ENCODE measurements around the gene FCHSD1.

The FCHSD1 gene

GRCh38 chr5:141640051-141640415 is 11.2 kb downstream of the FCHSD1 start:
- H3K4me3 ChIP-seq (ENCODE audit: low read depth, low read length): no peak overlapping the region
- no CpG with 5 or more reads among the region's 3 CpGs for WGBS (ENCODE audit: extremely low coverage, insufficient coverage, insufficient read length)
- H2BK5ac ChIP-seq (ENCODE audit: low read depth, low read length, poor library complexity): no peak overlapping the region
- H3K36me3 ChIP-seq (ENCODE audit: control insufficient read depth in 1 of 2, insufficient read depth in 2 of 2, low read length in 2 of 2): peaks cover 15 to 21% of the 10 kb centered on the region in 2 experiments
- H3K18ac ChIP-seq (ENCODE audit: low read length): no peak overlapping the region
- H2AFZ ChIP-seq (ENCODE audit: insufficient read depth, low read length, poor library complexity): no peak overlapping the region
- no peak overlapping the region for H3K23ac ChIP-seq (ENCODE audit: low read length)
- peaks cover 6% of the 10 kb centered on the region for H3K79me2 ChIP-seq (ENCODE audit: control insufficient read depth, insufficient read depth, low read length, poor library complexity)
- no peak overlapping the region for H3K4ac ChIP-seq (ENCODE audit: low read depth, low read length)
- no peak overlapping the region for H3K14ac ChIP-seq (ENCODE audit: low read length)
- H2AK5ac ChIP-seq (ENCODE audit: low read length): no peak overlapping the region
- no peak overlapping the region for H4K8ac ChIP-seq (ENCODE audit: low read depth, low read length)
- H3K27me3 ChIP-seq (ENCODE audit: insufficient read depth, low read length): no peaks in the 10 kb centered on the region
- no peak overlapping the region for H3K9ac ChIP-seq (ENCODE audit: low read length)
- peaks cover 7% of the 10 kb centered on the region for H3K79me1 ChIP-seq (ENCODE audit: low read length)
- no peak overlapping the region for H4K91ac ChIP-seq (ENCODE audit: low read depth, low read length)
- DNase-seq: no peak
- peaks cover 2% of the 10 kb centered on the region for H3K9me3 ChIP-seq (ENCODE audit: insufficient read depth, low read depth, low read length)
- H3K4me2 ChIP-seq (ENCODE audit: low read length): no peak overlapping the region
- H4K12ac ChIP-seq (ENCODE audit: low read depth, low read length): no peak overlapping the region
- no peak overlapping the region for H2BK12ac ChIP-seq (ENCODE audit: low read length)
- peaks cover 6 to 15% of the 10 kb centered on the region in 2 experiments for H3K4me1 ChIP-seq (ENCODE audit: control insufficient read depth in 1 of 2, insufficient read depth in 2 of 2, low read length in 2 of 2)
- H2BK120ac ChIP-seq (ENCODE audit: insufficient read depth, low read length, poor library complexity): no peak overlapping the region
- no peak overlapping the region for H3K27ac ChIP-seq (ENCODE audit: low read depth, low read length)

- H2AFZ ChIP-seq (ENCODE audit: insufficient read depth, low read length, poor library complexity): no peak overlapping the region
- H3K27me3 ChIP-seq (ENCODE audit: insufficient read depth, low read length): no peaks in the 10 kb centered on the region
- H3K4me3 ChIP-seq (ENCODE audit: low read depth, low read length): no peak overlapping the region
- H3K23ac ChIP-seq (ENCODE audit: low read length): no peak overlapping the region
- no peak overlapping the region for H3K18ac ChIP-seq (ENCODE audit: low read length)
- no peak overlapping the region for H3K4ac ChIP-seq (ENCODE audit: low read depth, low read length)
- no peak overlapping the region for H3K9ac ChIP-seq (ENCODE audit: low read length)
- WGBS (ENCODE audit: extremely low coverage, insufficient coverage, insufficient read length): no CpG with 5 or more reads among the region's 12 CpGs
- DNase-seq: no peak
- peaks cover 6 to 15% of the 10 kb centered on the region in 2 experiments for H3K4me1 ChIP-seq (ENCODE audit: control insufficient read depth in 1 of 2, insufficient read depth in 2 of 2, low read length in 2 of 2)
- no peak overlapping the region for H3K27ac ChIP-seq (ENCODE audit: low read depth, low read length)
- H3K36me3 ChIP-seq (ENCODE audit: control insufficient read depth in 1 of 2, insufficient read depth in 2 of 2, low read length in 2 of 2): peaks cover 14 to 19% of the 10 kb centered on the region in 2 experiments
- peaks cover 6% of the 10 kb centered on the region for H3K79me2 ChIP-seq (ENCODE audit: control insufficient read depth, insufficient read depth, low read length, poor library complexity)
- no peak overlapping the region for H2AK5ac ChIP-seq (ENCODE audit: low read length)
- H4K91ac ChIP-seq (ENCODE audit: low read depth, low read length): no peak overlapping the region
- H3K9me3 ChIP-seq (ENCODE audit: insufficient read depth, low read depth, low read length): peaks cover 2% of the 10 kb centered on the region
- H3K14ac ChIP-seq (ENCODE audit: low read length): no peak overlapping the region
- no peak overlapping the region for H2BK120ac ChIP-seq (ENCODE audit: insufficient read depth, low read length, poor library complexity)
- no peak overlapping the region for H2BK5ac ChIP-seq (ENCODE audit: low read depth, low read length, poor library complexity)
- peaks cover 7% of the 10 kb centered on the region for H3K79me1 ChIP-seq (ENCODE audit: low read length)
- no peak overlapping the region for H2BK12ac ChIP-seq (ENCODE audit: low read length)
- H4K8ac ChIP-seq (ENCODE audit: low read depth, low read length): no peak overlapping the region
- no peak overlapping the region for H4K12ac ChIP-seq (ENCODE audit: low read depth, low read length)
- no peak overlapping the region for H3K4me2 ChIP-seq (ENCODE audit: low read length)
Observed at GRCh38 chr5:141639357-141640050, 11.7 kb downstream of the FCHSD1 start.

- Histone ChIP-seq H3K23ac (ENCODE audit: low read length) (no peak overlapping the region), H4K91ac (ENCODE audit: low read depth, low read length) (no peak overlapping the region), H2BK5ac (ENCODE audit: low read depth, low read length, poor library complexity) (no peak overlapping the region), H2AFZ (ENCODE audit: insufficient read depth, low read length, poor library complexity) (no peak overlapping the region), H3K9me3 (ENCODE audit: insufficient read depth, low read depth, low read length) (peaks cover 2% of the 10 kb centered on the region), H3K4me1 (ENCODE audit: control insufficient read depth in 1 of 2, insufficient read depth in 2 of 2, low read length in 2 of 2) (peaks cover 6 to 15% of the 10 kb centered on the region in 2 experiments), H3K9ac (ENCODE audit: low read length) (peak overlapping the region; percentile 14), H2BK120ac (ENCODE audit: insufficient read depth, low read length, poor library complexity) (no peak overlapping the region), H4K8ac (ENCODE audit: low read depth, low read length) (no peak overlapping the region), H3K79me1 (ENCODE audit: low read length) (peaks cover 7% of the 10 kb centered on the region), H3K27ac (ENCODE audit: low read depth, low read length) (no peak overlapping the region), H3K14ac (ENCODE audit: low read length) (no peak overlapping the region), H3K4ac (ENCODE audit: low read depth, low read length) (no peak overlapping the region), H4K12ac (ENCODE audit: low read depth, low read length) (no peak overlapping the region), H3K18ac (ENCODE audit: low read length) (no peak overlapping the region), H3K36me3 (ENCODE audit: control insufficient read depth in 1 of 2, insufficient read depth in 2 of 2, low read length in 2 of 2) (peaks cover 10 to 17% of the 10 kb centered on the region in 2 experiments), H3K27me3 (ENCODE audit: insufficient read depth, low read length) (no peaks in the 10 kb centered on the region), H2AK5ac (ENCODE audit: low read length) (no peak overlapping the region), H2BK12ac (ENCODE audit: low read length) (no peak overlapping the region), H3K4me3 (ENCODE audit: low read depth, low read length) (no peak overlapping the region), H3K79me2 (ENCODE audit: control insufficient read depth, insufficient read depth, low read length, poor library complexity) (peaks cover 6% of the 10 kb centered on the region), H3K4me2 (ENCODE audit: low read length) (no peak overlapping the region)
- DNase-seq: no peak
- WGBS (ENCODE audit: extremely low coverage, insufficient coverage, insufficient read length): no CpG with 5 or more reads among the region's 2 CpGs
Observed at GRCh38 chr5:141638771-141639170, 12.4 kb downstream of the FCHSD1 start.

GRCh38 chr5:141637767-141638419 is 13.3 kb downstream of the FCHSD1 start:
- H3K23ac ChIP-seq (ENCODE audit: low read length): peak overlapping the region; percentile 19
- no peak overlapping the region for H4K8ac ChIP-seq (ENCODE audit: low read depth, low read length)
- H3K27me3 ChIP-seq (ENCODE audit: insufficient read depth, low read length): no peaks in the 10 kb centered on the region
- H3K14ac ChIP-seq (ENCODE audit: low read length): no peak overlapping the region
- H3K4me2 ChIP-seq (ENCODE audit: low read length): peak overlapping the region; percentile 95
- peak overlapping the region; percentile 40 for H2AFZ ChIP-seq (ENCODE audit: insufficient read depth, low read length, poor library complexity)
- peaks cover 9 to 16% of the 10 kb centered on the region in 2 experiments for H3K36me3 ChIP-seq (ENCODE audit: control insufficient read depth in 1 of 2, insufficient read depth in 2 of 2, low read length in 2 of 2)
- WGBS (ENCODE audit: extremely low coverage, insufficient coverage, insufficient read length): no CpG with 5 or more reads among the region's 40 CpGs
- H3K9ac ChIP-seq (ENCODE audit: low read length): no peak overlapping the region
- H3K4ac ChIP-seq (ENCODE audit: low read depth, low read length): no peak overlapping the region
- H4K12ac ChIP-seq (ENCODE audit: low read depth, low read length): no peak overlapping the region
- H3K79me1 ChIP-seq (ENCODE audit: low read length): peaks cover 7% of the 10 kb centered on the region
- no peak overlapping the region for H3K18ac ChIP-seq (ENCODE audit: low read length)
- H3K79me2 ChIP-seq (ENCODE audit: control insufficient read depth, insufficient read depth, low read length, poor library complexity): peaks cover 6% of the 10 kb centered on the region
- no peak overlapping the region for H2BK12ac ChIP-seq (ENCODE audit: low read length)
- H2BK120ac ChIP-seq (ENCODE audit: insufficient read depth, low read length, poor library complexity): no peak overlapping the region
- H2AK5ac ChIP-seq (ENCODE audit: low read length): no peak overlapping the region
- peak overlapping the region; percentile 71 for H3K4me3 ChIP-seq (ENCODE audit: low read depth, low read length)
- peak; percentile 68 for DNase-seq
- no peak overlapping the region for H3K27ac ChIP-seq (ENCODE audit: low read depth, low read length)
- no peak overlapping the region for H2BK5ac ChIP-seq (ENCODE audit: low read depth, low read length, poor library complexity)
- H4K91ac ChIP-seq (ENCODE audit: low read depth, low read length): no peak overlapping the region
- peaks cover 6 to 15% of the 10 kb centered on the region in 2 experiments for H3K4me1 ChIP-seq (ENCODE audit: control insufficient read depth in 1 of 2, insufficient read depth in 2 of 2, low read length in 2 of 2)
- H3K9me3 ChIP-seq (ENCODE audit: insufficient read depth, low read depth, low read length): peaks cover 2% of the 10 kb centered on the region

Measured in trophoblast cell (in vitro differentiated cells and primary cell).